Neural progenitor cell (in vitro differentiated cells): ENCODE results near the gene VAPB. TPM values are rescaled to one million over a fixed set of nuclear protein-coding genes. Genes with fewer than 3 reads are reported as not detected.

Experiments
- DNase-seq: peaks from one replicate; pipeline ENCODE4 v3.0.0-alpha.2; 2016; ENCODE audit warnings: low spot score
- H2AFZ ChIP-seq: fragments of 200-600 bp; sonication (generic); replicated peaks from 2 replicates; pipeline ENCODE4 v1.6.1; 2016; ENCODE audit warnings: antibody characterized with exemption
- H3F3A ChIP-seq: fragments of 200-600 bp; sonication (generic); 2 replicates; pipeline ENCODE4 v1.6.1; 2016; ENCODE audit warnings: antibody characterized with exemption, low read depth
- H3K27ac ChIP-seq: fragments of 200-600 bp; sonication (generic); 2 replicates; pipeline ENCODE4 v1.5.1; 2016; ENCODE audit warnings: mild to moderate bottlenecking
- H3K27me3 ChIP-seq: fragments of 200-600 bp; sonication (generic); 2 replicates; pipeline ENCODE4 v1.6.1; 2016; ENCODE audit warnings: mild to moderate bottlenecking, moderate library complexity
- H3K36me3 ChIP-seq: fragments of 200-600 bp; sonication (generic); 2 replicates; pipeline ENCODE4 v1.5.1; 2016
- H3K4me1 ChIP-seq: fragments of 200-600 bp; sonication (generic); 2 replicates; pipeline ENCODE4 v1.6.1; 2016; ENCODE audit warnings: mixed run types
- H3K4me2 ChIP-seq: fragments of 200-600 bp; sonication (generic); 2 replicates; pipeline ENCODE4 v1.6.1; 2016
- H3K4me3 ChIP-seq: fragments of 200-600 bp; sonication (generic); 2 replicates; pipeline ENCODE4 v1.5.1; 2016
- H3K79me2 ChIP-seq: fragments of 200-600 bp; sonication (generic); 2 replicates; pipeline ENCODE4 v1.6.1; 2016; ENCODE audit warnings: low read depth
- H3K9ac ChIP-seq: fragments of 200-600 bp; sonication (generic); 2 replicates; pipeline ENCODE4 v1.6.1; 2016
- H3K9me3 ChIP-seq: fragments of 200-600 bp; sonication (generic); 2 replicates; pipeline ENCODE4 v1.5.1; 2016; ENCODE audit warnings: low read depth
- H4K20me1 ChIP-seq: fragments of 200-600 bp; sonication (generic); 2 replicates; pipeline ENCODE4 v1.6.1; 2016; ENCODE audit warnings: low read depth
- H3K27ac Mint-ChIP-seq: 3 replicates; pipeline ENCODE4 v1.8.0; 2021; ENCODE audit warnings: mixed read lengths
- H3K27me3 Mint-ChIP-seq: 2 replicates; pipeline ENCODE4 v1.8.0; 2022; ENCODE audit warnings: low read depth, mild to moderate bottlenecking, inconsistent platforms, moderate library complexity, mixed read lengths; ENCODE audit not compliant: insufficient read depth
- H3K36me3 Mint-ChIP-seq: 3 replicates; pipeline ENCODE4 v1.8.0; 2021; ENCODE audit warnings: mixed read lengths
- H3K4me1 Mint-ChIP-seq: 3 replicates; pipeline ENCODE4 v1.8.0; 2021; ENCODE audit warnings: mixed read lengths
- H3K4me3 Mint-ChIP-seq: 3 replicates; pipeline ENCODE4 v1.8.0; 2021; ENCODE audit warnings: mild to moderate bottlenecking, moderate library complexity, mixed read lengths
- H3K9me3 Mint-ChIP-seq: 3 replicates; pipeline ENCODE4 v1.8.0; 2020; ENCODE audit warnings: mixed read lengths
- EZH2 ChIP-seq: fragments of 200-600 bp; sonication (generic); IDR thresholded peaks from 2 replicates; pipeline ENCODE4 v1.6.1; 2017; ENCODE audit warnings: antibody characterized with exemption, mild to moderate bottlenecking, moderate library complexity
- EZH2phosphoT487 ChIP-seq: fragments of 200-600 bp; sonication (generic); IDR thresholded peaks from 2 replicates; pipeline ENCODE4 v1.6.1; 2017; ENCODE audit warnings: antibody characterized with exemption
- total RNA-seq: library from RNA; depleted of rRNA; stranded (reverse); fragments of >200 nt; gene quantifications from 2 replicates; pipeline ENCODE4 v1.2.3, GENCODE V29; 2015; ENCODE audit warnings: low replicate concordance
- TF ChIP-seq, protein P1 (sequence below): fragments of 200-600 bp; sonication (generic); IDR thresholded peaks from 2 replicates; pipeline ENCODE4 v1.5.1; 2017; ENCODE audit warnings: antibody characterized with exemption, mild to moderate bottlenecking

Gene VAPB
- total RNA-seq, 1 donor from 2014 or later = 31.9 TPM

DNA sequence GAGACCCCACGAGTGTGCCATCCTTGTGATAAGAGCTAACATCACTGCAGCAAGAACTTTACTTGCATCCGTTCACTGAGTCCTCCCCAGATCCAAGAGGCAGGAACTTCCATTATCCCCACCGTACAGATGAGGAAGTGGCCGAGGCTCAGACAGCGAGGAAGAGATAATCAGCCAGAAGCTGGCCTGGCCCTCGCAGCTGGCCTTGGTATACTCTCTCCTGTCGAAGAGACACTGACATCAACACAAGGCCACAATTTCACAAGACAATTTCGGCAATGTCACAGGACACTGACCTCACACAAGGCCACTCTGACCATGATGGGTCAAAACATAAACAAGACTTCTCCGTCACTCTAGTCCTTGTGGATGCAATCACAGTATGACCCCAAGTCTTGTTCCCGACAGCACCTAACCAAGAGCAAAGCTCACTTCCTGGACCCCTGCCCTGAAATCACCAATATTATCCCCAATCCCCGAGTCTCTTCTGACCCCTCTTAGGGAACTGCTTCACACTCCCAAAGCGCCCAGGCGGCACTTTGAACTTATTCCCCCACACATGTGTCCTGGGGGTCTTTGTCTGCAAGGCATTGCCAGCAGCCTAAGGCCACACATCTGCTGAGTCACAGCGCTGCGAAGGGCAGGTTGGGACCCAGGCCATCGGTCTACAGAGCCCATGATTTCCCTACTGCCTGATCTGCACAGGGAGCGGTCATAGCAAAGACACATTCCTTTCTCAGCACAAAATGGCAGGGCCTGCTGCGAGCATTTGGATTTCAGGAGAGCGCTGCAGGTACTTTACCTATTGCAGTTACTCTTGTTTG is 14.8 kb upstream of the VAPB start:
- Mint-ChIP-seq H3K36me3 (no peaks in the 10 kb centered on the region), H3K4me1 (peaks cover 40% of the 10 kb centered on the region), H3K27me3 (peaks cover 4% of the 10 kb centered on the region), H3K9me3 (no peaks in the 10 kb centered on the region), H3K4me3 (peak overlapping the region; percentile 46), H3K27ac (peak overlapping the region; percentile 70)
- Histone ChIP-seq H2AFZ (peak overlapping the region; percentile 77), H4K20me1 (no peaks in the 10 kb centered on the region), H3K9ac (no peak overlapping the region), H3K27ac (no peak overlapping the region), H3K4me3 (no peak overlapping the region), H3K4me1 (peaks cover 43% of the 10 kb centered on the region), H3K79me2 (no peaks in the 10 kb centered on the region), H3K27me3 (no peaks in the 10 kb centered on the region), H3K4me2 (peak overlapping the region; percentile 92), H3K36me3 (no peaks in the 10 kb centered on the region), H3F3A (peaks cover 44% of the 10 kb centered on the region), H3K9me3 (no peaks in the 10 kb centered on the region)
- DNase-seq = peak; percentile 48
- TF ChIP-seq EZH2 = no peak
- TF ChIP-seq, protein P1, sequence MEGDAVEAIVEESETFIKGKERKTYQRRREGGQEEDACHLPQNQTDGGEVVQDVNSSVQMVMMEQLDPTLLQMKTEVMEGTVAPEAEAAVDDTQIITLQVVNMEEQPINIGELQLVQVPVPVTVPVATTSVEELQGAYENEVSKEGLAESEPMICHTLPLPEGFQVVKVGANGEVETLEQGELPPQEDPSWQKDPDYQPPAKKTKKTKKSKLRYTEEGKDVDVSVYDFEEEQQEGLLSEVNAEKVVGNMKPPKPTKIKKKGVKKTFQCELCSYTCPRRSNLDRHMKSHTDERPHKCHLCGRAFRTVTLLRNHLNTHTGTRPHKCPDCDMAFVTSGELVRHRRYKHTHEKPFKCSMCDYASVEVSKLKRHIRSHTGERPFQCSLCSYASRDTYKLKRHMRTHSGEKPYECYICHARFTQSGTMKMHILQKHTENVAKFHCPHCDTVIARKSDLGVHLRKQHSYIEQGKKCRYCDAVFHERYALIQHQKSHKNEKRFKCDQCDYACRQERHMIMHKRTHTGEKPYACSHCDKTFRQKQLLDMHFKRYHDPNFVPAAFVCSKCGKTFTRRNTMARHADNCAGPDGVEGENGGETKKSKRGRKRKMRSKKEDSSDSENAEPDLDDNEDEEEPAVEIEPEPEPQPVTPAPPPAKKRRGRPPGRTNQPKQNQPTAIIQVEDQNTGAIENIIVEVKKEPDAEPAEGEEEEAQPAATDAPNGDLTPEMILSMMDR = no peak
- no peak for TF ChIP-seq EZH2phosphoT487

DNA sequence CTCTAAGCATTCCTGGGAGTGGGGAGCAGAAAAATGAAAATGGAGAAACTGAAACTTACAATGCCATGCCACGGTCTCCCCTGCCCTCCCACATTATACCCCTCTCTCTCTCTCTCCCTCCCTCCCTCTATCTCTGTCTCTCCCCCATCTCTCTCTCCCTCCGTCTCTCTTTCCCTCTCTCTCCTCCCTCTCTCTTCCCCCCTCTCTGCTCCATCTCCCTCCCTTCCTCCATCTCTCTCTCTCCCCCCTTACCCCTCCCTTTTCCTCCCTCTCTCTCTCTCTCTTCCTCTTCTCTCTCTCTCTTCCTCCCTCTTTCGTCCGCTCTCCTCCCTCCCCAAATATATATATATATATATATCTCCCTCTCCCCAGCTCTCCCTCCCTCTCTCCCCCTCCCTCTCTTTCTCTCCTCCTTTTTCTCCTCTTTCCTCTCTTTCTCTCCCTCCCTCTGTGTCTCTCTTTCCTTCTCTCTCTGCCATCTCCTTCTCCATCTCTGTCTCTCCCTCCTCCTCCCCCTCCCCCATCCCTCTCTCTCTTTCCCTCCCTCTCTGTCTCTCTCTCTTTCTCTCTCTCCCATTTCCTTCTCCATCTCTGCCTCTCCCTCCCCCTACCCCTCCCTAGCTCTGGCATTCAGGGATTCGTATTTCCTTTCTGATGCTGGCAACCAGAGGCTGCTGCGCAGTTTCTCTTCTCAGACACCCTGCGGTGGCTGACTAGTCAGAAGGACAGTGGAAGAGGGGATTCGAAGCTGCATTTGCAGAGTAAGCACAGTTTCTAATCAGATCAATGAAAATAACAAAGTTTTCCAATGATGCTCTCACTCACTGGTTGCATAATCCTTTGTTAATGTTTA is 13.9 kb upstream of the VAPB start:
- no peaks in the 10 kb centered on the region for H3K27me3 ChIP-seq
- peaks cover 43% of the 10 kb centered on the region for H3K4me1 ChIP-seq
- H3K4me3 ChIP-seq = peak overlapping the region; percentile 45
- H3K9me3 ChIP-seq = no peaks in the 10 kb centered on the region
- H3K36me3 Mint-ChIP-seq = no peaks in the 10 kb centered on the region
- H3K79me2 ChIP-seq = no peaks in the 10 kb centered on the region
- H2AFZ ChIP-seq = peak overlapping the region; percentile 77
- peaks cover 40% of the 10 kb centered on the region for H3K4me1 Mint-ChIP-seq
- peak overlapping the region; percentile 92 for H3K4me2 ChIP-seq
- no peaks in the 10 kb centered on the region for H4K20me1 ChIP-seq
- H3K27me3 Mint-ChIP-seq = peaks cover 4% of the 10 kb centered on the region
- no peak for TF ChIP-seq EZH2phosphoT487
- no peak for TF ChIP-seq EZH2
- TF ChIP-seq, protein P1 = no peak
- peaks cover 44% of the 10 kb centered on the region for H3F3A ChIP-seq
- H3K9me3 Mint-ChIP-seq = no peaks in the 10 kb centered on the region
- H3K27ac ChIP-seq = peak overlapping the region; percentile 69
- H3K4me3 Mint-ChIP-seq = peak overlapping the region; percentile 80
- peak; percentile 81 for DNase-seq
- no peaks in the 10 kb centered on the region for H3K36me3 ChIP-seq
- H3K9ac ChIP-seq = no peak overlapping the region
- H3K27ac Mint-ChIP-seq = peak overlapping the region; percentile 90

DNA sequence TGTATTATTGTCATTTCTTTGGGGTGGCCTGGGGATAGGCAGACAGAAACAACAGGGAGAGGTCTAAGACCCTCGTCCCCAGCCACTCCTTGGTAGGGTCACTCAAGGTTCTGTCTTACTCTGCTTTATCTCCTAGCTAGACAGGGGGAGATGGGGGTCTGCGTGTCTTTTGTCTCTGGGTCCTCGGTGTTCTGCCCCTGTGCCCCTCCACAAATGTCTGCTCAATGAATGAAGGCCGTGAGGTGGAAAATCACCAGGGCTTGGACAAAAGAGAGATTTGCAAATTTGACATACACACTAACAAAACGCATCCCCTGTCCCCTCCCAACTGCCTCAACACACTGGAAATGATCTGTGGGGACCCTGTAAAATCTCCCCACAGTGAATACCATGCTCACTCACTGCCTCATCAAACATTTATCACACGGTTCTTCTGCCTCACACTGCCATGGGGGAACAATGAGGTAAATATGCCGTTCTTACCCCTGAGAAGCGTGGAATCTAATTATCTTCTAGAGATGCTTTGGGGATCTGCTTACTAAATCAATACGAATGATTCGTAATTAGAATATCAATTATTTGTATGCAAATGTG is 13.2 kb upstream of the VAPB start:
- peak overlapping the region; percentile 92 for H3K4me2 ChIP-seq
- no peaks in the 10 kb centered on the region for H3K27me3 ChIP-seq
- peaks cover 2% of the 10 kb centered on the region for H3K27me3 Mint-ChIP-seq
- H3K79me2 ChIP-seq = no peaks in the 10 kb centered on the region
- H3K9me3 Mint-ChIP-seq = peaks cover 1% of the 10 kb centered on the region
- H3K9ac ChIP-seq = no peak overlapping the region
- H3F3A ChIP-seq = peaks cover 40% of the 10 kb centered on the region
- DNase-seq = peak; percentile 64
- peak overlapping the region; percentile 65 for H2AFZ ChIP-seq
- H3K4me3 Mint-ChIP-seq = peak overlapping the region; percentile 80
- peaks cover 40% of the 10 kb centered on the region for H3K4me1 Mint-ChIP-seq
- TF ChIP-seq EZH2phosphoT487 (no peak), EZH2 (no peak)
- TF ChIP-seq, protein P1 = no peak
- H3K27ac Mint-ChIP-seq = peak overlapping the region; percentile 90
- H3K36me3 ChIP-seq = no peaks in the 10 kb centered on the region
- H3K4me3 ChIP-seq = peak overlapping the region; percentile 45
- H4K20me1 ChIP-seq = no peaks in the 10 kb centered on the region
- H3K9me3 ChIP-seq = no peaks in the 10 kb centered on the region
- no peaks in the 10 kb centered on the region for H3K36me3 Mint-ChIP-seq
- H3K4me1 ChIP-seq = peaks cover 43% of the 10 kb centered on the region
- H3K27ac ChIP-seq = peak overlapping the region; percentile 69
